Measurements from ENCODE around the gene CFAP97D2.

DNA sequence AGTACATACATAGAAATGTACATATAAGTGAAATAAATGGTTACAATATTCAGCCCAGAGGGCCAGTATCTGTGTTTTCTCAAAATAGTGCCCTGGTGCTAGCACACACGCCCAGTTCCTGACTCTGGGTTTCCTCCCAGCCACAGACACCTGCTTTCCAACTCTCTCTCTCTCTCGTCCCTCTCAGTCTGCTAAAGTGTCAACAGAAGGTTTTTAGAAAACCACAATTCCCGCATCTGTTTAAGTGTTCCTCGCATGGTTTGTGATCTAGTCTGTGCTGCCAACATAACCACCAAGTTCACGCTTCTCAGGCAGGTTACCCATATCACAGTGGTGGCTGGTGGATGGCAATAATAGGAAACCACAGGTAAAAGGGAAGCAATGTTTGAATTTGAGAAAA is 84.5 kb downstream of the CFAP97D2 start:
- TF ChIP-seq, protein P1, sequence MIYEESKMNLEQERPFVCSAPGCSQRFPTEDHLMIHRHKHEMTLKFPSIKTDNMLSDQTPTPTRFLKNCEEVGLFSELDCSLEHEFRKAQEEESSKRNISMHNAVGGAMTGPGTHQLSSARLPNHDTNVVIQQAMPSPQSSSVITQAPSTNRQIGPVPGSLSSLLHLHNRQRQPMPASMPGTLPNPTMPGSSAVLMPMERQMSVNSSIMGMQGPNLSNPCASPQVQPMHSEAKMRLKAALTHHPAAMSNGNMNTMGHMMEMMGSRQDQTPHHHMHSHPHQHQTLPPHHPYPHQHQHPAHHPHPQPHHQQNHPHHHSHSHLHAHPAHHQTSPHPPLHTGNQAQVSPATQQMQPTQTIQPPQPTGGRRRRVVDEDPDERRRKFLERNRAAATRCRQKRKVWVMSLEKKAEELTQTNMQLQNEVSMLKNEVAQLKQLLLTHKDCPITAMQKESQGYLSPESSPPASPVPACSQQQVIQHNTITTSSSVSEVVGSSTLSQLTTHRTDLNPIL (CRISPR knock-in tag; IDR thresholded peaks at IDR 0.05; ENCODE audit: low read depth) = no peak
- TF ChIP-seq ZFP30 (CRISPR knock-in tag; IDR thresholded peaks at IDR 0.05) (no peak), ZNF8 (CRISPR knock-in tag; IDR thresholded peaks at IDR 0.05) (no peak), ZC3H10 (CRISPR knock-in tag; IDR thresholded peaks at IDR 0.05) (no peak), ZNF565 (CRISPR knock-in tag; conservative IDR thresholded peaks at IDR 0.05; ENCODE audit: low read depth) (no peak), SNAI2 (CRISPR knock-in tag; IDR thresholded peaks at IDR 0.05) (no peak), ZFP3 (CRISPR knock-in tag; IDR thresholded peaks at IDR 0.05) (no peak), PPARA (CRISPR knock-in tag; IDR thresholded peaks at IDR 0.05; ENCODE audit: borderline replicate concordance) (no peak), ARNTL (CRISPR knock-in tag; IDR thresholded peaks at IDR 0.05; ENCODE audit: borderline replicate concordance, low read depth) (no peak), RARB (CRISPR knock-in tag; IDR thresholded peaks at IDR 0.05) (no peak)
- TF ChIP-seq, protein P2, sequence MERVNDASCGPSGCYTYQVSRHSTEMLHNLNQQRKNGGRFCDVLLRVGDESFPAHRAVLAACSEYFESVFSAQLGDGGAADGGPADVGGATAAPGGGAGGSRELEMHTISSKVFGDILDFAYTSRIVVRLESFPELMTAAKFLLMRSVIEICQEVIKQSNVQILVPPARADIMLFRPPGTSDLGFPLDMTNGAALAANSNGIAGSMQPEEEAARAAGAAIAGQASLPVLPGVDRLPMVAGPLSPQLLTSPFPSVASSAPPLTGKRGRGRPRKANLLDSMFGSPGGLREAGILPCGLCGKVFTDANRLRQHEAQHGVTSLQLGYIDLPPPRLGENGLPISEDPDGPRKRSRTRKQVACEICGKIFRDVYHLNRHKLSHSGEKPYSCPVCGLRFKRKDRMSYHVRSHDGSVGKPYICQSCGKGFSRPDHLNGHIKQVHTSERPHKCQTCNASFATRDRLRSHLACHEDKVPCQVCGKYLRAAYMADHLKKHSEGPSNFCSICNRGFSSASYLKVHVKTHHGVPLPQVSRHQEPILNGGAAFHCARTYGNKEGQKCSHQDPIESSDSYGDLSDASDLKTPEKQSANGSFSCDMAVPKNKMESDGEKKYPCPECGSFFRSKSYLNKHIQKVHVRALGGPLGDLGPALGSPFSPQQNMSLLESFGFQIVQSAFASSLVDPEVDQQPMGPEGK (CRISPR knock-in tag; IDR thresholded peaks at IDR 0.05; ENCODE audit: borderline replicate concordance) = no peak
- TF ChIP-seq, protein P3, sequence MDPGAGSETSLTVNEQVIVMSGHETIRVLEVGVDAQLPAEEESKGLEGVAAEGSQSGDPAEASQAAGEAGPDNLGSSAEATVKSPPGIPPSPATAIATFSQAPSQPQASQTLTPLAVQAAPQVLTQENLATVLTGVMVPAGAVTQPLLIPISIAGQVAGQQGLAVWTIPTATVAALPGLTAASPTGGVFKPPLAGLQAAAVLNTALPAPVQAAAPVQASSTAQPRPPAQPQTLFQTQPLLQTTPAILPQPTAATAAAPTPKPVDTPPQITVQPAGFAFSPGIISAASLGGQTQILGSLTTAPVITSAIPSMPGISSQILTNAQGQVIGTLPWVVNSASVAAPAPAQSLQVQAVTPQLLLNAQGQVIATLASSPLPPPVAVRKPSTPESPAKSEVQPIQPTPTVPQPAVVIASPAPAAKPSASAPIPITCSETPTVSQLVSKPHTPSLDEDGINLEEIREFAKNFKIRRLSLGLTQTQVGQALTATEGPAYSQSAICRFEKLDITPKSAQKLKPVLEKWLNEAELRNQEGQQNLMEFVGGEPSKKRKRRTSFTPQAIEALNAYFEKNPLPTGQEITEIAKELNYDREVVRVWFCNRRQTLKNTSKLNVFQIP (CRISPR knock-in tag; IDR thresholded peaks at IDR 0.05; ENCODE audit: borderline replicate concordance, low read depth) = no peak
